MCF 10A (cell line): ENCODE measurements around the gene TRAF5. TPM values are rescaled to one million over a fixed set of nuclear protein-coding genes. Genes with fewer than 3 reads are reported as not detected.

ENCODE experiments used
- BruUV-seq: library from RNA; stranded (reverse); fragments of 400-500 nt; replicated peaks from 2 replicates; lab custom pipeline; 2021; lab: Mats Ljungman, UMichigan
- CTCF ChIA-PET: fragments of 300-600 bp; sonication (Branson Sonifier 250); formaldehyde crosslinking; extraction: SDS; loops from one replicate; lab custom pipeline; 2021; ENCODE audit warnings: antibody characterized with exemption, inconsistent platforms; lab: Yijun Ruan, JAX
- POLR2A ChIA-PET: fragments of 300-600, 350-650 bp; sonication (Branson Sonifier 250); formaldehyde crosslinking; extraction: SDS; loops from one replicate; lab custom pipeline; 2020; ENCODE audit warnings: antibody characterized with exemption, inconsistent platforms; lab: Yijun Ruan, JAX
- DNase-seq: peaks from one replicate; pipeline ENCODE4 v3.0.0-alpha.2; 2018; ENCODE audit not compliant: unreplicated experiment
- H3K27ac Mint-ChIP-seq: one replicate; pipeline ENCODE4 v1.8.0; 2022; ENCODE audit warnings: mild to moderate bottlenecking, low read depth, mixed read lengths; ENCODE audit not compliant: unreplicated experiment
- H3K27me3 Mint-ChIP-seq: one replicate; pipeline ENCODE4 v1.8.0; 2022; ENCODE audit warnings: mixed read lengths; ENCODE audit not compliant: insufficient read depth, unreplicated experiment
- H3K36me3 Mint-ChIP-seq: one replicate; pipeline ENCODE4 v1.8.0; 2022; ENCODE audit warnings: mild to moderate bottlenecking, moderate library complexity, mixed read lengths; ENCODE audit not compliant: insufficient read depth, unreplicated experiment
- H3K4me1 Mint-ChIP-seq: one replicate; pipeline ENCODE4 v1.8.0; 2022; ENCODE audit warnings: mixed read lengths; ENCODE audit not compliant: insufficient read depth, unreplicated experiment
- H3K4me3 Mint-ChIP-seq: one replicate; pipeline ENCODE4 v1.8.0; 2022; ENCODE audit warnings: mild to moderate bottlenecking, moderate library complexity, mixed read lengths; ENCODE audit not compliant: unreplicated experiment
- H3K9me3 Mint-ChIP-seq: one replicate; pipeline ENCODE4 v1.8.0; 2022; ENCODE audit warnings: mixed read lengths; ENCODE audit not compliant: unreplicated experiment
- CTCF ChIP-seq: fragments of 200-600 bp; IDR thresholded peaks from one replicate; pipeline ENCODE4 v1.8.0; 2022; ENCODE audit warnings: antibody characterized with exemption, mild to moderate bottlenecking; ENCODE audit not compliant: unreplicated experiment
- intact Hi-C: fragments of 100-400 bp; cut with micrococcal nuclease; formaldehyde crosslinking; loops from 2 replicates; pipeline ENCODE4 v1.14.1; 2022
- total RNA-seq: library from RNA; stranded (reverse); gene quantifications from 2 replicates; pipeline ENCODE4 v1.2.3, GENCODE V29; 2022

The TRAF5 gene
- total RNA-seq, 1 experiment from 2014 or later, result 16.0 TPM

- Mint-ChIP-seq H3K27me3 (no peaks in the 10 kb centered on the region), H3K27ac (no peak overlapping the region), H3K36me3 (no peaks in the 10 kb centered on the region), H3K9me3 (no peaks in the 10 kb centered on the region), H3K4me3 (no peak overlapping the region), H3K4me1 (peaks cover 16% of the 10 kb centered on the region)
- no TSS peak for BruUV-seq
- ChIA-PET POLR2A (interaction anchor here (0.6 to 1.6 kb wide), 3 partner anchors 9 to 47 kb away, joined by 3 read pairs; no protein-coding TSS in a partner anchor), CTCF (interaction anchor here (0.6 to 11.0 kb wide), 15 partner anchors 10 to 977 kb away, joined by 3 to 153 read pairs (median 5); partner anchors contain the start of genes DTL, INTS7, SLC30A1 and TRAF5)
- intact Hi-C loops, result no loop called here
- TF ChIP-seq CTCF, result no peak
- no peak for DNase-seq
Observed at GRCh38 chr1:211337430-211338223, 11.0 kb downstream of the TRAF5 start.

GRCh38 chr1:211338224-211338620 is 11.6 kb downstream of the TRAF5 start:
- intact Hi-C loops, result no loop called here
- no peak overlapping the region for H3K4me3 Mint-ChIP-seq
- H3K36me3 Mint-ChIP-seq, result no peaks in the 10 kb centered on the region
- no peaks in the 10 kb centered on the region for H3K27me3 Mint-ChIP-seq
- CTCF ChIA-PET, result interaction anchor here (0.6 to 11.0 kb wide), 12 partner anchors 9 to 977 kb away, joined by 3 to 153 read pairs (median 4); partner anchors contain the start of genes DTL, INTS7, SLC30A1 and TRAF5
- DNase-seq, result no peak
- H3K27ac Mint-ChIP-seq, result no peak overlapping the region
- POLR2A ChIA-PET, result interaction anchor here (0.6 to 1.6 kb wide), 3 partner anchors 9 to 47 kb away, joined by 3 read pairs; no protein-coding TSS in a partner anchor
- H3K9me3 Mint-ChIP-seq, result no peaks in the 10 kb centered on the region
- no TSS peak for BruUV-seq
- no peak for TF ChIP-seq CTCF
- H3K4me1 Mint-ChIP-seq, result peaks cover 16% of the 10 kb centered on the region

GRCh38 chr1:211339631-211340041 is 13.0 kb downstream of the TRAF5 start:
- no peak for TF ChIP-seq CTCF
- no TSS peak for BruUV-seq
- Mint-ChIP-seq H3K4me1 (peaks cover 22% of the 10 kb centered on the region), H3K4me3 (no peak overlapping the region), H3K27ac (peak overlapping the region; percentile 36), H3K9me3 (no peaks in the 10 kb centered on the region), H3K27me3 (no peaks in the 10 kb centered on the region), H3K36me3 (no peaks in the 10 kb centered on the region)
- CTCF ChIA-PET, result interaction anchor here (1.0 to 11.0 kb wide), 7 partner anchors 12 to 176 kb away, joined by 3 to 153 read pairs (median 6); partner anchors contain the start of gene TRAF5
- POLR2A ChIA-PET, result interaction anchor here (0.7 to 1.9 kb wide), 2 partner anchors 43 to 129 kb away, joined by 3 to 5 read pairs; no protein-coding TSS in a partner anchor
- DNase-seq, result no peak
- intact Hi-C loops, result no loop called here
